Superior temporal gyrus (tissue), 1 donor: ENCODE data around the gene FIS1.
"Not testable (repeated sequence)": the region's sequence is repeated elsewhere in the genome, so short reads cannot be mapped to it uniquely, and the experiment has no call there.

Experiments
- DNase-seq: peaks from one replicate; pipeline ENCODE4 v3.0.0-alpha.2; 2016; ENCODE audit errors: extremely low spot score

Gene FIS1

DNA sequence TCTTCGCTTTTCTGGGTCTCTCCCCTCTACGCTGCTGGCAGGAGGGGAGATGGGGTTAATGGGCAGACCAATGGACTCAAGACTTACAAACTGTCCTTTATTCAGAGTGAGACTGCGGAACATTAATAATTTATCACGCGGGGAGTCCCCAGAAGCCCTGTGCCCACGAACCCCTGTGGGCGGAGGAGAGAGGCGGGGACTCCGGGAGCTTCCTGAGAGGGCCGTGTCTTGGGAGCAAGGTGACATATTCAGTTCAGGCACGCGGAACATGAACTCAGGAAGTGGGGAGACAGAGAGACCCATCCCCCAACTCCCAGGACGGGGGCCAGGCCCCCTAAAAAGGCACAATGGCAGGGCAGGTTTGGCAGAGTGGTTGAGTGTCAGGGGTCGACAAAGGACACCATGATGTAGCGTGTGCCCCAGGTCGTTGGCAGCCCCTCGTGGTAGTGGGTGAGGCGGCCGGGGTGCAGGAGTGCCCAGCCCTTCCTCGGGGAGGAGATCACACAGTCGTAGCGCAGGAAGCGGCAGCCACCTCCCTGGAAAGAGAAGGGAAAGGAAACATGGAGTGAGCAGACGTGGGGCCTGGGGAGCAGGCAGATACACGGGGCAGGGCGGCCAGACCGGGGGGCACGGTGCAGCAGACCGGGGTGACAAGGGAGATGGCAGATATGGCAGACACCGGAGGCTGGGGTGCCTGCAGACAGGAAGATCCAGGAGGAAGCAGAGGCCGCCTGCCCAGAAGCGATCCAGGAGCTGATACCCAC is 38.8 kb downstream of the FIS1 start:
- no peak for DNase-seq

GRCh38 chr7:101203740-101204738 is 40.8 kb downstream of the FIS1 start:
- DNase-seq, result not testable (repeated sequence)

- no peak for DNase-seq
Observed at GRCh38 chr7:101202603-101202918, 42.3 kb downstream of the FIS1 start.

DNA sequence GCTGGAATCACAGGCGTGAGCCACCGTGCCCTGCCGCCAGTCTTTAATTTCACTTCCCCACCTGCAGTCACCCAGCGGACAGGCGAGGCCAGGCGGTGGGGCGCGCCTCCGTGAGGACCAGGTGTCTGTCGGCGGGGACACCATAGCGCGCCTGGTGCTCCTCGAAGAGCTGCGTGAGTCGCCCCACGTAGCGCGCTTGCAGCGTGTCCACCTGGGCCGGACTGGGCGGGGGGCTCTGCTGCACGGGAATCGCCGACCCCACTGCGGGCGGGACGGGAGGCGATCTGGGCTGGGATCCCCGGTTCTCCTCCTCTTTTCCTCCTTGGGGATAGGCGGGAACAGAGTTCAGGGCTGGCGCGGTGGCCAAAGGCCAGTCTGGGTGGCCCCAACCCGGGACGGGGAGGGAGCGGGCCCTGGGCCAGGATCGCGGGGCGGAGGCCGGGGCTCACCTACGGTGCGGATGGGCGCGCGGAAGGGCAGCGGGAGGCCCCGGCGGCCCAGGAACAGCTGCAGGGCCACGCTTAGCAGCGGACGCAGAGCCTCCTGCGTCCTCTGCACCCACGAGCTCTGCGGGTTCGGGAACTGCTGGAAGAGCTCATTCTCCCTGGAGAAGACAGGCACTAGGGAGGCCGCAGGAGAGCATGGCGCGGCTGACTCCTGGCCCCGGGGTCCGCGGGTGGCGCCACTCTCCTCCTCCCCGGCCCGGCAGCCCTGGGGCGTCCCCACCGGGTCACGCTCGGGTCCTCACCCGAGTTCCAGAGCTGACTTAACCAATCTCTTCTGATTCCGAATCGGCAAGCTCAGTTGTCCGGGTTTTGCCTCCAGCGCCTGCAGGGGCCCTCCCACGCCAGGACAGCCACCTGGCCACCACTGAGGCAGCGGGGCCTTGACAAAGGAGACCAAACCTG is 42.9 kb downstream of the FIS1 start:
- no peak for DNase-seq

- no peak for DNase-seq
Observed at GRCh38 chr7:101200862-101201599, 43.9 kb downstream of the FIS1 start, which contains the start of gene MOGAT3. TSS of gene MOGAT3 (minus strand) at chr7:101201036. CDS start at chr7:101200854, 182 bp downstream.

GRCh38 chr7:101200504-101200861 is 44.4 kb downstream of the FIS1 start:
- DNase-seq, result no peak

- not testable (repeated sequence) for DNase-seq
Observed at GRCh38 chr7:101199522-101199921, 45.4 kb downstream of the FIS1 start.

DNA sequence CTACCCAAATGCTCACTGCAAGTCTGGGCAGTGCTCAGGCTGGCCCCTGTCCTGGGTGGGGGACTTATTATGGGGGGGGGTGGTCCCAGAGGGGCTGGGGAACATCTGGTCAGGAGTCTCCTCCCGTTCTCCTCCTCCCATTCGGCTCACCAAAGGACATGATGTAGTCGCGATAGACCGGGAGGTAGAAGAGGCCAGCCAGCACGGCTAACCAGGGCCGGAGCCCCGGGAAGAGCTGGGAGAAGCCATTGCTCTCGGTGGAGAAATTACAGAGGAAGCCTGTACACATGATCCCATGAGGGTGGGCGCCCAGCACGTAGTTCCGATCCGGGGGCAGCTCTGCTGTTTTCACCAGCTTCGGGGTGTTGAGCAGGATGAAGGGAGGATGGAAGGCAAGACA is 46.4 kb downstream of the FIS1 start:
- no peak for DNase-seq

DNA sequence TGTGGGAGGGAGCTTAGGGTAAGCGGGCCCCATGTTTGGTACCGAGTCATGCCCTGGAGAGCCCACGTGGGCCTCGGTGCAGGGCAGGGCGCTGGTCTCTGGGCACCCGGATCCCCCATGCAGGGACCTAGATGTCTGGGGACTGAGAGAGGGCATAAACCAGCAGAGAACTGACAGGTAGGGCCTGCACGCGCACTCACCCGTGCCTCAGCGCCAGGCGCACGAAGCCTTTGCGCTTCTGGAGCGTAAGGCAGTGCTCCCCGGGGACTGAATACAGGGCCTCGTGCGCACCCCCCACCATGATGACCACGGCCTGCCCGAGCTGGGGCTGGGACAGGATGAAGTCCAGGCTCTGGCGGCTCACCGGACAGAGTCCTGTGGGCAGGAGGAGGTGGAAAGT is 46.9 kb downstream of the FIS1 start:
- no peak for DNase-seq

GRCh38 chr7:101195884-101196283 is 49.0 kb downstream of the FIS1 start:
- DNase-seq, result no peak
